GM06990 (cell line): ENCODE results near the gene SRPK2.
"Not testable (repeated sequence)": the region's sequence is repeated elsewhere in the genome, so short reads cannot be mapped to it uniquely, and the experiment has no call there.

Experiments
- DNase-seq: peaks from one replicate; pipeline ENCODE4 v3.0.0-alpha.2; 2011; ENCODE audit not compliant: insufficient read length; ENCODE audit errors: extremely low read depth
- H3K27me3 ChIP-seq: replicated peaks from 2 replicates; pipeline ENCODE4 v1.6.0; 2011; ENCODE audit warnings: low read length; ENCODE audit not compliant: control insufficient read depth, insufficient read depth
- H3K36me3 ChIP-seq: 2 replicates; pipeline ENCODE4 v1.5.1; 2011; ENCODE audit warnings: low read length; ENCODE audit not compliant: control insufficient read depth, insufficient read depth
- H3K4me3 ChIP-seq: replicated peaks from 2 replicates; pipeline ENCODE4 v1.5.1; 2011; ENCODE audit warnings: low read depth, mild to moderate bottlenecking, control low read depth, low read length
- CTCF ChIP-seq: IDR thresholded peaks from 2 replicates; pipeline ENCODE4 v1.5.1; 2011; ENCODE audit warnings: low read length, control low read depth, mild to moderate bottlenecking, inconsistent platforms; ENCODE audit not compliant: insufficient read depth, poor library complexity, severe bottlenecking

Gene SRPK2

DNA sequence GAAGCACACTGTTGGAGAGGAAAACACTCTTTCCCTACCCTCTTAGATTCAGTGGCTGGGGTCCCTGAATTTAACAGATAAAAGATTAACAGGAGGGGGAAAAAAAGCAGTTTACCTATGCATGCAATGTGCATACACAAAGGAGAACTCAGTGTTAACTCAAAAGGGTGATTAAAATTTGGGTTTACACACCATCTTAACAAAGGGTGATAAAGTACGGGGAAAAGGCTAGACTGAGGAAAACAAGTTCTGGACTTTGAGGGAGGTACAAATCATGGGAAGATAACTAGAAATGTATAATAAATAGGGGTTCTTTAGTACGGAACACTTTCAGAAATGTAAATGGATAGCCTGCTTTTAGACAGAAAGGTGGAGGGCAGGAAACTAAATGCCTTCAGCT, 83.1 kb downstream of the SRPK2 start:
- Histone ChIP-seq H3K27me3 (no peaks in the 10 kb centered on the region), H3K36me3 (no peaks in the 10 kb centered on the region), H3K4me3 (no peak overlapping the region)
- TF ChIP-seq CTCF: no peak
- no peak for DNase-seq

DNA sequence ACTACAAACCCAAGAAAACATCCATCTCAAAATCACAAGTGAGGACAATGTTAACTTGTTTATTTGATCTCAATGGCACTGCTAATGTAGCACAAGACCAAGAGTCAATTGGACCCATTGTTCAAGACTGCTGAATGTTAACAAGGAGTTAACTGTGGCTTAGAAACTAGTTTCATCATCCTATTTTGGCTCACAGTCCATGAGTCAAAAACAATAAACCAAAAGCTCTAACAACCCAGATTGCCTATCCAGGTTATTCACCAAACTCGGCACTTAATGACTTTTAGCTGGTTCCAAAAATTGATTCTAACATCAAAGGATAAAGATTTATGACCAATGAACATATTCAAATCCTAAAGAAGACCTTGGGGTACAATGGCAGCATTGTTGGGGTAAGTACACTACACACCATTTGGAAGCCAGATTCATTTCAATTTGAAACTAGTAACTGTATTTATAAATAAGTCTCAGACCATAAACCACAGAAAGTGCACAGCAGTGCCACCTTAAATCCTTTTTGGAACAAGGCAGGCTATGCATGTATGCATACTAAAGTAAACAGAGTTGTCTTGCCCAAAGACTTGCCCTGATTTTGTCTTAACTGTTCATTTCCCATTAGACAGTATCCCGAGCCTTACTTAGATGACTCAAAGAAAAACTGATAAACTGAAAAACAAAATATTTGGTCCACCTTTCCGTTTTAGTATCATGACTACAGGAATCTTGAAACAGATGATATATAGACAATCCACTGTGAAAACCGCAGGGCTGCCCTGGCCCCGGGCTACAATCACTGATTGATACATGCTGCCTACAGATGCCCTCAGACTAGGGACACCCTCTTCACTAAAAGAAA, 84.5 kb downstream of the SRPK2 start:
- Histone ChIP-seq H3K4me3 (no peak overlapping the region; the same call in 1 of the 2 replicates), H3K36me3 (no peaks in the 10 kb centered on the region), H3K27me3 (no peaks in the 10 kb centered on the region)
- no peak for TF ChIP-seq CTCF
- peak; percentile 32 for DNase-seq

DNA sequence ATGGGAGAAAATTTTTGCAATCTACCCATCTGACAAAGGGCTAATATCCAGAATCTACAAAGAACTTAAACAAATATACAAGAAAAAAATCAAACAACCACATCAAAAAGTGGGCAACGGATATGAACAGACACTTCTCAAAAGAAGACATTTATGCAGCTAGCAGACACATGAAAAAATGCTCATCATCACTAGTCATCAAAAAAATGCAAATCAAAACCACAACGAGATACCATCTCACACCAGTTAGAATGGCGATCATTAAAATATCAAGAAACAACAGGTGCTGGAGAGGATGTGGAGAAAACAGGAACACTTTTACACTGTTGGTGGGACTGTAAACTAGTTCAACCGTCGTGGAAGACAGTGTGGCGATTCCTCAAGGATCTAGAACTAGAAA, 88.1 kb downstream of the SRPK2 start:
- not testable (repeated sequence) for DNase-seq, H3K4me3 ChIP-seq, H3K27me3 ChIP-seq, H3K36me3 ChIP-seq

GRCh38 chr7:105298439-105298894, 90.3 kb downstream of the SRPK2 start:
- DNase-seq: peak; percentile 26
- H3K4me3 ChIP-seq: no peak overlapping the region
- H3K27me3 ChIP-seq: no peaks in the 10 kb centered on the region
- no peak for TF ChIP-seq CTCF
- no peaks in the 10 kb centered on the region for H3K36me3 ChIP-seq

DNA sequence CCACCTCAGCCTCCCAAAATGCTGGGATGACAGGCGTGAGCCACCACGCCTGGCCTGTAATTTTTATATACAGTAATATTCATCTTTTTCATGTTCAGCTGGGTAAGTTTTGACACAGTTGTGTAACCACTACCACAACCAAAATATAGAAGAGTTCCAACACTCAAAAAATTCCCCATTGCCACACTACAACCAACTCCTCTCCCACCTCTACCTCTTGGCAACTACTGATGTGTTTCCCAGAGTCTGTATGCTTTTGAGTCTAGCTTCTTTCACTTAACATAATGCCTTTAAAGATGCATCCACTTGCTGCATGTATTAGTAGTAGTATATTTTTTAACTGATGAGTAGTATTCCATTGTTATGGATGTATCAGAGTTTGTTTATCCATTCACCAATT, 90.7 kb downstream of the SRPK2 start:
- no peak for TF ChIP-seq CTCF
- DNase-seq: no peak
- Histone ChIP-seq H3K27me3 (no peaks in the 10 kb centered on the region), H3K36me3 (no peaks in the 10 kb centered on the region), H3K4me3 (no peak overlapping the region)

- Histone ChIP-seq H3K36me3 (no peaks in the 10 kb centered on the region), H3K4me3 (no peak overlapping the region), H3K27me3 (no peaks in the 10 kb centered on the region)
- no peak for DNase-seq
- no peak for TF ChIP-seq CTCF
Measured at GRCh38 chr7:105297309-105297708, 91.4 kb downstream of the SRPK2 start.
